GM04504 (cell line): ENCODE results near the gene USB1.

ENCODE experiments used
- DNase-seq: peaks from one replicate; pipeline ENCODE4 v3.0.0-alpha.2; 2012; ENCODE audit warnings: low read depth

USB1 gene

DNA sequence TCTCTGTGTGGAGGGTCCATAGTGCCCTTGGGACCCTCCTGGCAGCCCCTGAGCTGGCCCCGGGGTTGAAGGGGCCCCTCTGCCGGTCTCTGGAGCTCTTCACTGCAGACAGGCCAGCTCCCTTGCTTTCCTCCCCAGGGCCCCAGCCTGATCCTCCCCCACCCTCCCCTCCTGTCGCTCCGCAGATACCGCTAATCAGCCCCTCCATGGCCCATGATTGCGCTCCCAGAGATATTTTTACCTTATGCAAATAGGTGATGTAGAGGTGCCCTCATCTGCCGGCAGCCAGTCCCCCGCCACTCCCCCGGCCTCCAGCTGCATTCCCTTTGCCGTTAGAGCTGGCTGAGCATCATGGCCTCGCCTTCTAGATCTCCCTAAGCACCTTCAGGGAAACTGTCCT lies 33.6 kb downstream of the USB1 start:
- DNase-seq = no peak

DNA sequence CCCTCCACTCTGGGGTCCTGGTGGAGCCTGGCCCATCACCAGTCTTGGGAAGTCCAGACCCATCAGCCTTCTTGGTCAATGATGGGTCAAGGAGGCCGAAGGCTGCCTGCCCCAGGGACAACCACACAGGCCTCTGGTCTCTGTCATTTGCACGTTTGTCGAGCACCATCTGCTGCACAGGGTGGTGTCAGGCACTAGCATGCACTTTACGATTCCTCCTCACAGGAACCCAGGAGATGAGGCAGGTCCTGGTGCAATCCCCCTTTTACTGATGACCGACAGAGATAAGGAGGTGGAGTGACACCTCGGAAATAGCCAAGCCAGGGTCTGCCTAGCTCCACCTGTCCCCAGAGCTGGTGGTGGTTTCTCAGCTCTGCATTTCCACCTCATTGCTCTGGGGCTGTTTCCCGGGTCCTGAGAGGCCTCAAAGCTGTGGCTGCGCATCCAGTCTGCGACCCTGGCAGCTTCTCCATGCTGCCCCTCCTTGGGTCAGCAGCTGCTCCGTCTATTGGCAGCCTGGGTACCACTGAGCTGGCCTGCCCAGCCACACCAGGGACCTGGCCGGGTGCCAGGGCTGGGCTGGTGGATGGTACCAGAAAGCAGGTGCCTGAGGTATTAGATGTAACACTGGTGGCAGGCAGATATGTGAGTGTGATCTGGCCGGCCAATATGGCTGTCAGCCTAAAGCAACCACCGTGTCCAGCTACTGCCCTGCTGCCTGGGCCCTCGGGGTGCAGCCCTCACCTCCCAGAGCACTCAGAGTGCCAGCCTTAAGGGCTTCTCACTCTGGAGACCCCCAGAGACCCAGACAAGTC lies 34.4 kb downstream of the USB1 start:
- no peak for DNase-seq

DNA sequence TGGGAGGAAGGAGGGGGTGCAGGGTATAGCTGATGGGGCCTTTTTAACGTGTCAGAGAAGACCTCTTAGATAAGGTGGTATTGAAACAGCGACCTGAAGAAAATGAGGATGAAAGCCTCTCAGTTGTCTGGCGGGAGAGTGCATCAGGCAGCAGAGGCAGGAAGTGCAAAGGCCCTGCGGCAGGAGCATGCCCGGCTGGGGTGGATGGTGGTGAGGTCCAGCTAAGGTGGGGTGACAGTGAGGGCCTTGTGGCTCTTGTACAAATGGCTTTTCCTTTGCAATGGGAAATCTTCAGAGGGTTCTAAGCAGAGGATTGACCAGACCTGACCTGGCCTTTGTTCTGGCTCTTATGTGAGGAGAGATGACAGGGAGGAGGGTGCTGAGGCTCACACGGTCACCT lies 35.7 kb downstream of the USB1 start:
- DNase-seq = no peak

GRCh38 chr16:58037365-58038057 lies 36.3 kb downstream of the USB1 start:
- no peak for DNase-seq

DNA sequence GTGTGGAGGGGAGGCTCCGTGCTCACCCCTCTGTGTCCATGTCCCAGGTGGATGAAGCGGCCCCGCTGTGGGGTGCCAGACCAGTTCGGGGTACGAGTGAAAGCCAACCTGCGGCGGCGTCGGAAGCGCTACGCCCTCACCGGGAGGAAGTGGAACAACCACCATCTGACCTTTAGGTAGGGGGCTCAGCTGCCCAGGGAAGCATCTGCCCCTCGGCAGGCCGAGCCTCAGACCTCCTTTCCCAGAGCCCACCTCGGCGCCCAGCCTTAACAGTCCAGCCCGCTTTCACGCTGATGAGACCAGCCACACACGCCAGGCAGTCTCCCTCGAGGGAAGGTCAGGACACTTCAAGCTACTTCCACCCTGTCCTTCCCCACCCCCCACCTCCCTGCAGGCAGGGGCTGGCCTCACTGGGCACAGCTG lies 37.0 kb downstream of the USB1 start:
- DNase-seq = no peak

- no peak for DNase-seq
Observed at GRCh38 chr16:58039829-58040495, 38.8 kb downstream of the USB1 start.

GRCh38 chr16:58040496-58040846 lies 39.3 kb downstream of the USB1 start:
- no peak for DNase-seq

GRCh38 chr16:58040945-58041627 lies 39.9 kb downstream of the USB1 start:
- DNase-seq = no peak

DNA sequence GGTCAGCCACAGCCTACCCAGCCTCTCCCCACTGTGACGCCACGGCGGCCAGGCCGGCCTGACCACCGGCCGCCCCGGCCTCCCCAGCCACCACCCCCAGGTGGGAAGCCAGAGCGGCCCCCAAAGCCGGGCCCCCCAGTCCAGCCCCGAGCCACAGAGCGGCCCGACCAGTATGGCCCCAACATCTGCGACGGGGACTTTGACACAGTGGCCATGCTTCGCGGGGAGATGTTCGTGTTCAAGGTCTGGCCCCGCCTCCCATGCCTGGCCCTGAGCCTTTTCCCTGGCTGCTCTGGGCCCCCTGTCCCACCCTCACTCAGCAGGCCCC lies 40.4 kb downstream of the USB1 start:
- DNase-seq = no peak

- no peak for DNase-seq
Observed at GRCh38 chr16:58042001-58042885, 41.0 kb downstream of the USB1 start.

GRCh38 chr16:58042886-58043515 lies 41.8 kb downstream of the USB1 start:
- no peak for DNase-seq

DNA sequence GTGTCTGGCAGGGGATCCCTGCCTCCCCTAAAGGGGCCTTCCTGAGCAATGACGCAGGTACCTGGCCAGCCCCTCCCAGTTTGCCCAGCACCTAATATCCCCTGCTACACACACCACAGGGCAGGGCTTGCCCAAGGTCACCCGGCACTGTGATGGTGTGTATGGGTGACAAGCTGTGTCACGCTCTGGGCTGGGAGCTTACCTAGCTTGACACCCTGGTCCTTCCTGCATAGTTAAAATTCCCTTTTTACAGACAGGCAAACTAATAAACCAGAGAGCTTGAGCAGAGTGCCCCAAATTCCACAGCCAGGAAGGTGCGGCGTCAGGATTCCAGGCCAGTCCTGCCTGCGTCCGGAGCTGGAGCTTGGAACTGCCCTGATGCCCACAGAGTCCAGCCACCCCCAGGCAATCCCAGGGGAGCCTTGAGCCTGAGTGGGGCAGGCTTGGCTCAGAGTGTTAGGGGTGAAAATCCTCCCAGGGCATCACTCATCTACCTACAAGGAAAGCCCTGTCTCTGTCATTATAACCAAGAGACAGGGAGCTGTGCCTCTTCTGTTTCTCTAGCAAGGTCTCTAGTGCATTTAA lies 42.5 kb downstream of the USB1 start:
- no peak for DNase-seq

DNA sequence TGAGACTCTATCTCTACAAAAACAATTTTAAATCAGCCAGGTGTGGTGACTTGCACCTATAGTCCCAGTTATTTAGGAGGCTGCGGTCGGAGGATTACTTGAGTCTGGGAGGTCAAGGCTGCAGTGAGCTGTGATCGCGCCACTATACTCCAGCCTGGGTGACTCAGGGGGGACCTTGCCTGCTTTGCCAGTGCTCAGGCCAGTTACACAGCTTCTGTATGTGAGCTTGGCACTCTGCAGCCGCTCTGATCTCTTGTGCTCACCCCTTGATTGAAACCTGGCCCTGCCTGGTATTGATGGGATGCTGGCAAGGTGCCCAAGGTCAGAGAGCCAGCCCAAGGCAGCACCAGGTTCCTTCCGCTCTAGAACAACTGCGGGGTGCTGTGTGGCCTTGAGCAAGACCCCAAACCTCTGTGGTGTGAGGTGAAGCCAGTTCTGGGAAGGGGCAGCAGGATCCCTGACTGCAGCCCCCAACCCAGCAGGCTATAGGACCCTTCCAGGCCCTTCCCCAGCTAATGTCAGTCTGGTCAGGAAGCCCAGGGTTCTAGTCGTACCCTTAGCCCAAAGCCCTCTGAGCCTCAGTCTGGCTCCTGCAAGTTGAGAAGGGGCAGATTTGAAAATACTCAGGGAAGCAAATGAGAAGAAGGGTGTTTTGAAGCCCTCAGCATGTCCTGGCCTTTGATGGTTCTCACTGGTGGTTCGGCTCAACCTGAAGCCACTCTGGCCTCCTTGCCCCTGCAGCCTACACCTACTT lies 43.2 kb downstream of the USB1 start:
- DNase-seq = no peak

DNA sequence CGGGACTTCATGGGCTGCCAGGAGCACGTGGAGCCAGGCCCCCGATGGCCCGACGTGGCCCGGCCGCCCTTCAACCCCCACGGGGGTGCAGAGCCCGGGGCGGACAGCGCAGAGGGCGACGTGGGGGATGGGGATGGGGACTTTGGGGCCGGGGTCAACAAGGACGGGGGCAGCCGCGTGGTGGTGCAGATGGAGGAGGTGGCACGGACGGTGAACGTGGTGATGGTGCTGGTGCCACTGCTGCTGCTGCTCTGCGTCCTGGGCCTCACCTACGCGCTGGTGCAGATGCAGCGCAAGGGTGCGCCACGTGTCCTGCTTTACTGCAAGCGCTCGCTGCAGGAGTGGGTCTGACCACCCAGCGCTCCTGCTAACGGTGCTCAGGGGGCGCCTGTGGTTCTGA lies 43.9 kb downstream of the USB1 start:
- no peak for DNase-seq

- DNase-seq = no peak
Observed at GRCh38 chr16:58046054-58046881, 45.1 kb downstream of the USB1 start.

DNA sequence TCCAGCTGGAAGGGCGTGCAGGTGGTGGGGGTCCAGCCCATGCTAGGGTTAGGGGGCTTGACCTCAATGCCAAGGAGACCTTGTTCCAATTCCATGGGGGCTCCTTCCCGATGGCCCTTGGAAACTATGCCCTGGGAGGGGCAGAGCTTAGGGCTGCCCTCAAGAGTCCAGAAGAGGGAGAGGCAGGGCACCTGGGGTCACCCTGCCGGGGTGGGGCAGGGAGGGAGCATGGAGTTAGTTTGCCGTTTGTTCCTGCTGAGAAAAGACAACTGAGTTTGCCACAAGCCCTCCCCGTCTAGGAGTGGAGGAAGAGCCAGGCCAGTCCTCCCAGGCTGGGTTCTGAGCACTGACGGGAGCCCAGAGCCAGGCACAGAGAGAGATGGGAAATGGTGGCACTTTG lies 45.7 kb downstream of the USB1 start:
- no peak for DNase-seq

DNA sequence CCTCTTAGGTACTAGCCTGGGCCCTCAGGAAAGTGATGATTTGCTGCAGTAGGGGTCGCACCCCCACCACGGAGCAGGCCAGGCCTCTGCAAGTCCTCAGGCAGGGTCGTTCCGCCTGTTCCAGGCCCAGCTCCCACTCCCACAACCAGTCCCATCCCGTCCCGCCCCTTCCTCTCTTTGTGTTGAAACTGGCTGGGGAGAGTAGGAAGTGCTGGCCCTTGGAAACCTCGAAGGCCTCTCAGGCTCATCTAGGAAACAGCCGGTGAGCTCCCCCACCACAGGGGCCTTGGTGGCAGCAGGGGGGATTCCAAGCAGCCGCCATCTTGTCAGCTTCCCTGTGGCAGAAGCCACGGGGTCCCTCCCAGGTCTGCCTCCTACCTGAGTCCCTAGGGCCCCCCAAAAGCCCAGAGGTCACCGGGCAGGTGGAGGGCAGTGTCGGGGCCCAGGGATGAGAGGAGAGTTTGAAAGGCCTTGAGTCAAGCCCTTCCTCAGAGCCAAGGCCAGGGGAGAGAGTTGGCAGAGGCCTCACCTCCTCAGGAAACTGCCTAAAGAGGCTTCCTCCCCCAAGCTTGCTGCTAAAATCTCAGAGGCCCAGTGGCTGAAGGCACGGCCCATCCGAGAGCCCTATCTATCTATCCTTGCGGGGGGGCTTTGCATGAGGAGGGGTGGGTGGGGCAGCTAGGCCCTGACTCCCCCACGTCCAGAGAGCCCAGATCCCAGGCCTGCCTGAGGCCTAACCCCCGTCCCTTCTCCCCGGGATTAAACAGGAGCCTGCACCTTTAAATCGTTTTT lies 46.5 kb downstream of the USB1 start:
- DNase-seq = no peak

- DNase-seq = no peak
Observed at GRCh38 chr16:58048494-58049231, 47.5 kb downstream of the USB1 start.
